NCI-H128 (cell line): Measurements from ENCODE around the gene GALR2.
"Not testable (repeated sequence)": the region's sequence is repeated elsewhere in the genome, so short reads cannot be mapped to it uniquely, and the experiment has no call there.

Experiments
- DNase-seq: peaks from one replicate; lab custom pipeline; 2025; ENCODE audit not compliant: unreplicated experiment; lab: John Stamatoyannopoulos, UW

Gene GALR2

DNA sequence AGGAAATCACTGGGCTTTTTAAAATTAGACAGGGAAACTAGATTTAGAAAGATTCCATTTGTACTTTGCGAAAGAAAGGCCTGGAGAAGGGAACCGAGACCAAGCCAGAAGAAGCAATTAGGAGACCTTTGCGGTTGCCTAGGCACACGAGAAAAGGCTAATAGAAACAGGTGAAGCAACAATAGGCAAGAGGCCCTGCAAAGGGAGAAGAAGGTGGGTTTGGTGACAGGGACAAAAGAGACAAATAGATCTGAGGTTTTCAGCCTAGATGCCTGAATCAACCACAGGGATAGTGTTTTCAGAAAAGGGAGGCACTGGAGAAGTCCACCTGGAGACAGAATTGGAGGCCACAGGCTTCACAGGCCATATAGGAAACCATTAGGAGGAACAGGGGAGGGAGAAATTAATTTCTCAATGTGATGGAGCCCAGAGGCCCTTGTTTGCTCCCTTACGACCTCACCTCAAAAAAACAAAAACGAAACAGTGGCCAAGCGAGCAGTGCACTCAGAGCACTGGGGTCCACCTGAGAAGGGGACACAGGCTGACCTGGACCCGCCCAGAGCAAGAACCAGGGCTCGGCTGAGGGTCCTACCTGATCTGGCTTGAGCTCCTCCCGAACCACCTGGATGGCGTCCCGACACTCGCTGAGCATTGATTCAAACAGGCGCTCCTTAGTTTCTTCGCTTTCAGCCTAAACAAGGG lies 24.6 kb upstream of the GALR2 start:
- no peak for DNase-seq

DNA sequence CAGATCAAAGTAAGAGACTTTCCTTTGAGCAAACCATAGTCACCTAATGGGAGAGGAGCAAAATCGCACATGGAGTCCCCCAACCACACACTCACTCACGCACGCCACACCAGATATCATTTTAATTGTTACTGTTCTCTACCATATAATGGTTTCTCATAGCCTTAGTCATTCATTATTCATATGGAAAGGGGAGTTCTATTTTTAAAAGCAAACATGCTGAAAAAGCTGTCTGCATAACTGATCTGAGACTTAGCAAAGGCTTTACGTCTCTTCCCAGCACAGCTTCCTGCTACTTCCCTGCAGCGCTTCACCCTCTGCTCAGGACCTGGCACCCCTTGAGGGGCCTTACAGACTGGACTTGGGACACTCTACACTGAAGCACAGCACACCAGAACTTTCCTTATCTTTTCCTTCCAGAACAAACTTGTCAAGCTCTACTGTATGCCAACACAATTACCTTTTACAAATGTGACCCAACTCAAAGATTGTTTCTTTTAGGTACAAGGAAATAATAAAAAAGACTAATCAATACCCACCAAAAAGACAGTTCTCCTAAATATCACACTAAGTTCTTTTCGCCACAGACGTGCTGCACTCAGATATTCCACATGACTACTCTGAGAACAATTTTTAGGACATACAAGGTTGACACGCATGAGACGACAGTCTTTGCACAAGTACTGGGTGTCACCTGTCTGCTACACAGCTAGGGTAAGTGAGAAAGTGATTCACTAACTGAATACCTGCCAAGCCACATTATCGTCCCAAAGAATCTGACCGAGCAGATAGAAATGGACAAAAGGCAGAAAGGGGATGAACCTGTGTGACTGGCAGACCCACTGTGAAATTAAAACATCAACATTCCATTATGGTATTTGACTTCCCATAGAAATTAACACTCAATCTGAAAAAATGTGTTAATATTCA lies 23.8 kb upstream of the GALR2 start:
- DNase-seq: no peak

DNA sequence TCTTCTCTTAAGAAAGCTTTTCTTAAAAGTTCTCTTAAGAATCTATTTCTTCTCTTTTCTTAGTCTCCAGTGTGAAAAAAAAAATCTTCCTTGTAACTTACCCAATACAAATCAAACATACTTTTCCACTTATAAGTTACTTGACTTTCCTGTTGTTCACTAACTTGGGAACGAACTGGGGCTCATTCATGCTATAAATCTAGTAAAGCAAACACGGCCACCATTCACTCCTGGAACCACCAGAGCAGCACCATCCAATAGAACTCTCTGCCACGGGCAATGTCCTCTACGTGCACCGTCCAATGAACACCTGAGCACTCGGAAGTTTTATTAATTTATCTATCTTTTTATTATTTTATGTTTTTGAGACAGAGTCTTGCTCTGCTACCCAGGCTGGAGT lies 23.0 kb upstream of the GALR2 start:
- no peak for DNase-seq

DNA sequence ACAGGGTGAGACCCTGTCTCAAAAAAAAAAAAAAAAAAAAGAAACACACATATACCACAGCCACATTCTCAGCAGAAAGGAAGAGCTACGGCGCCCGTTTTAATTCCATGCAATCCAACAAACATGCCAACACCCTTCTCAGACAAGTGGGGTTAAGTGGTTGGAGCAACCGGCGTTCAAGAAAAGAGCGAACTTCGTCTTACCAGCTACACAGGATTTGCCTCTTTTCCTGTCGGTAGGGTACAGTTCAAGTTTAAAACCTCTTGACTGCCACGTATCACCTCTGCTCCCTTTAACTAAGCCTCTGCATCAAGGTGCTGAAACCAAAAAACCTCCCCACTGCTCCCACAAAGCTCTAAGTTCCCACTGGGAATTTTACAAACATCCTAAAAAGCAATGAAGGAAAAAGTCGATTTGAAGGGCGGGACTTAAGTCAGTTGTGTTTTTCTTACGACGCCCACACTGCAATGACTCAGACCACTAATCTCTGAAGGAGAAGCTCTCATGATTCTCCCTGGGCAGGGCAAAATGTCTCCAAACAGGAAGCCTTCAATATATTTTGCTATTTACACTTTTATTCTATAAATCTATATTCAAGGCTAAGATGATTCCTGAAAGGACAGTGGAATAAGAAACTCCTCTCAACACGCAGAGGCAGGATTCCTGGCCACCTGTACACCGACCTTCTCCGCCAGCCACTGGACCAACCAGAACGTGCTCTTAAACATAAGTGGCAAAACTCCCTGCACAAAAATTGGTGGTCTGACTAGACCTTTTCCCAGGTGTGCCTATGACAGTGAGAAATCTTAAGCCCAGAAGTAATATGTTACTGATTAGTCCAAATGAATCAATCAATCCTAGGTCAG lies 21.1 kb upstream of the GALR2 start:
- no peak for DNase-seq

DNA sequence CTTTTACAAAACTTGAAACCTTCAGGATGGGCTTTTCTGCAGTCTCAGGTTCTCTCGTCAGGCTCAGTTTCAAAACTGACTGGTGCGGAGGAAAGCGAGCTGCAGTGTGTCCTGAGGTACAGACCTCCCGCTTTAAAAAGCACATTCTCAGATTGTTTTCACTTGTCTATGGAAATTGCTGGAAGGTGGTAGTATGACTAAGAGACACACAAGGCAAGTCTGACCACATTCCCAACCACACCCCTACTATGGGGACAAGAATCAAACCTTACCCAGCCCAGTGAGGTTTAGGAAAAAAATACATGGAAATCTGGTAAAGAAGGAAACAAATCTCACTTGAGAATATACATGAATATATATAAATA lies 20.5 kb upstream of the GALR2 start:
- DNase-seq: no peak

DNA sequence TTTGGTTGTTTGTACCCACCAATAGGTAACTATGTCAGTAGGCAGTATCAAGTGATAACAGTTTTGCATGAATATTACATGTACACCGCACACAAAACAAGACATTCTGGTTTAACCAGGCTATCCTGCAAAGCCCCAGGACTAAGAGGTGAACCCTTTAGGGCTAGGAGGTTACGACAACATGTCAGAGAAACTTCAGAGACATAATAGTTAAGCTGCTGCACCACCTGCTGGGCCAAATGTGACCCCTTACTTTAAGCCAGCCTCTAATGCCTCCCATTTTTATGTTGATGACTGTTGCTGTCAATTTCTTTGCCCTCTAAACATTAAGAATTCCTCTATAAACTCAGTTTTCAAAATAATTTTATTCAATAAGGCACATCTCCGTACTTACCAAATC lies 17.7 kb upstream of the GALR2 start:
- no peak for DNase-seq

DNA sequence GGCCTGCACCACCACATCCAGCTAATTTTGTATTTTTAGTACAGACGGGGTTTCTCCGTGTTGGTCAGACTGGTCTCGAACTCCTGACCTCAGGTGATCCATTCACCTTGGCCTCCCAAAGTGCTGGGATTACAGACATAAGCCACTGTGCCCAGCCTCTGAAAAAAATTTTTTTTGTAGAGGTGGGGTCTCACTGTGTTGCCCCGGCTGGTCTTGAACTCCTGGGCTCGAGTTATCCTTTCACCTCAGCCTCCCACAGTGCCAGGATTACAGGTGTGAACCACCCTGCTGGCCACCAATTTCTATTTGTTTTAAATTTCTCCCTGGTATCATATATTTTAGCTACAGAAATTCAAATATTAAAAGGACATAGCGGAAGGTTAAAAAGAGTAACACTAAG lies 16.3 kb upstream of the GALR2 start:
- not testable (repeated sequence) for DNase-seq

DNA sequence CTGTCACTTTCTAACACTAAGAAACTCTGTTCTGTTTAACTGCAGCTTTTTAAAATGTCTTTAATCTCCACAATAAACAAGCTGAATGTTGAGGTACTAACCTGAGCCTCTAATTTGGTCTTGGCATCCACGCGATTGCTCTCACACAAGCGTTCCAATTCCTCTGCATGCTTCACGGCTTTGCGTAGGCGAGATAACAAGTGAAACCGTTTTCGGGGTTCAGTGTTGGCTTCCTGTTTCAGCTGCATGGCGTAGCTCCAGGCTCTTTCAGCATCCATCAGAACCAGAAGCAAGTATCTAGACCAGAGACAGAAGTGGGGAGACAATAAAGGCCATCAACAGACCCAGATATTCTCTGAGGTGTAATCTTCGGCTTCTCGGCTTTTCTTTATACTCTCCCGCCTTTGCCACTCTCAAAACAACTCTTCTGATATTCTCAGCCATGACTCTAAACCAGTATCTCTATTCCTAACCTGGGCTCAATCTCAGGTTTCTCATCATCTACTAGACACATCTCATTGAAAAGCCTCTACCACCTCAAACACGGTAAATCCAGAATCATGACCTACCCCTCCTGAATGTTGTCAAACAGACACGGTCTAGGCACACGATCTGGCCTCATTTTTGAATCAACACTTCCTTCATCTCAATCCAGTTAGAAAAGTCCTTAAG lies 10.6 kb upstream of the GALR2 start:
- no peak for DNase-seq

DNA sequence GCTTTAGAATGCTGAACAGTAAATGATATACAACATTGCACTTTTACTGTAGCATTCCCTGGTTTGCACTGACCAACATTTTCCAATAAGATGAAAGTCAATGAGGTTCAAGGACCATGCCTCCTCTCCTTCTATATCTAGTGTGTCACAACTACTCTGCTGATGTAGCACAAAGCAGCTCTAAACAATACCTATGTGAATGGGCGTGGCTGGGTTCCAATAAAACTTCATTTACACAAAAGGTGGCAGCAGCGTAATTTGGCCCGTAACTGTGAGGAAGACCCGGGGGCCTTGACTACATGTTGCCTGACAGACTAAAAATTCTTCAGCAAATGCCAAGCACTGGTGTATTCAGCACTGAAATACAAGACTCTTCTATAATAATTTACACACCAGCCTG lies 8.8 kb upstream of the GALR2 start:
- DNase-seq: no peak

DNA sequence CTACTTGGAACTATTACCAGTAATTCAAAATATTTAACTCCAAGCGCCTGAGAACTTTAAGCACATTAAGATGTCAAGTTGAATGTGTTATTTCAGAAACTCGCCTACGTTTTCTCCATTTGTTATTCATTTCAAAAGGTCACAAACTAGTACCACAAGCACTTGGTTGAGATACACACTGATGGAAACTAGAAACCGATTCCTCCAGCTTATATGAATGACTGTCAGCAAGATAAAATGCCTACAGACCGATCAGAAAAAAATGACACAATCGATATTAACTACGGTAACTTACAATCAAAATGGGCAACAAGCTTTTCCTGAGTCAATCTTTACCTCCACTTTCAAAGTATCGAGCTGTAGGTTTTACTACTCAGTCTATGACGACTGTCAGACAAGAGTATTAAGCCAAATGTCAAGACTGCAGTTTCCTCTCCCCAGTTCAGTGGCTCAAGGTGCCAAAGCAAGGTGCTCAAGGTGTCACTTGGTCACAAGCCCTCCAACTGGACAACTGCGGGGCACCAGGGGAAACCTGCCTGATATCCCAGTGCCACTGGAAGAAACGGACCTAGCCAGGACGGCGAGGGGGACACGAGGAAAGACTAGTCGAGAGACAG lies 2.9 kb upstream of the GALR2 start:
- no peak for DNase-seq

DNA sequence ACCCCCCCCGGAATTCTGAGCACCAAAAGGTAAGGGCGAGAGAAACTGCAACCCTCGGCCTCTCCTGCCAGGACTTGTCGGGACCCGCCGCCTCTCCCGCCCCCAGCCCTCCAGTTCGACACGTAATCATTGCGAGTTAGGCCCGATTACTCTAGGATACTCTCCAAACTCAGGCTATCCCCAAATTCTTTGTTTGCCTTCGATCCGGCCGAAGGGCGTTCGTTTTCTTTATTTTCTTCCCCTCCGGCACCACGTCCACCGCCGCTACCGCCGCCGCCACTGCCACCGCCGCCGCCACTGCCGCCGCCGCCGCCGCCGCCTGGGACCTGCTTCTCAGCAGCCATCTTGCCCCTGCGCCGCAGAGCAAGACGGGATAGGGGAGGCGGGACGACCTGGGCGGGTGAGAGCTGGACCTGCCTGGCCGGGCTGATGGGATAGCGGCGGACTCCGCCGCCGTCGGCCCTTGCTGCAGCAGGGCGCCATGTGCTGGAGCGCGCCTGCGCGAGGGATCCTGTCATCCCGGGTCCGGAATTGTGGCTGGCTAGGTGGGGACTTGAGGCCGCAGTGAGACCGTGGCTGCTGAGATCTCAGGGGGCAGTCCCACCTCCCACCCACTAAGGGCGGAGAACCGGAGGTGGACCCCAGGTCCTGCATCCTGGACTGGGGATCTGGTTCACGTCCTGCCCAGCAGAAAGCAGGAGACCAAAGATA lies 2.3 kb upstream of the GALR2 start, which contains the start of gene SRP68:
TSS of gene SRP68 (minus strand) at position 370 of the 711 bp plus-strand sequence. CDS start at position 344, 26 bp downstream.
- peak; percentile 55 for DNase-seq

DNA sequence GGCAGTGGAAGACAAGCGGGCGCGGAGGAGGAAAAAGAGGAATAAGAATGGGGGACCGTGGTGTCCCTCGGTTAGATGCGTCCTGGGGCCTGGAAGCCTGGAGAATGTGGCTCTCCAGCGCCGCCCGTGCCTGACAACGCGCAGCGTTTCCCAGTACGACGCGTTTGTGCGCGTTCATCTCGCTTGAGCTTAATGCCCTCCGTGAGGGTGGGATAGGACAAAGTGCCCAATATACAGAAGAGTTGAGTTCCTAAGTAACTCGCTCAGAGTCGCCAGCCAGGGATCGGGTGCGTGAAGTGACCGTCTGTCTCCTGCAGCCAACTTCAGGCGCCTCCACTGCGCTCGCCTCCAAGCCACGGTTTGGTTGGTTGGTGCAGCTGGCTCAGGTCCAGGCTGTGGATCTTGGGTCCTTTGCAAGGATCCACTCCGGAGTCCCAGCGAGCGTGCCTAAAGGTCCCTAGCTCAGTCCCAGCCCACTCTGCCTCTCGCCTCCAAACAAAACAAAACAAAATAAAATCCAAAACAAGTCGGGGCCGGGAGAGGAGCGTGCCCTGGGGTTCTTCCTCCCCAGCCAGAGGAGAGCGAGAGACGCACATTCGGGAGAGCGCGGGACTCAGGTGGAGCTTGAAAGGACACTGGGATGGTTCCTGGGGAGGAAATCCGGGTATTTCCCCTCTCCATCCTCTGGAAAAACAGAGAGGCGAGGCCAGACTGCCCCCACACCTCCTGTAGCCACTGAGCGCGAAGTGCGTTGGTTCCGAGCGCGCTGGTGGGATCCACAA lies 974 bp downstream of the GALR2 start:
- no peak for DNase-seq

DNA sequence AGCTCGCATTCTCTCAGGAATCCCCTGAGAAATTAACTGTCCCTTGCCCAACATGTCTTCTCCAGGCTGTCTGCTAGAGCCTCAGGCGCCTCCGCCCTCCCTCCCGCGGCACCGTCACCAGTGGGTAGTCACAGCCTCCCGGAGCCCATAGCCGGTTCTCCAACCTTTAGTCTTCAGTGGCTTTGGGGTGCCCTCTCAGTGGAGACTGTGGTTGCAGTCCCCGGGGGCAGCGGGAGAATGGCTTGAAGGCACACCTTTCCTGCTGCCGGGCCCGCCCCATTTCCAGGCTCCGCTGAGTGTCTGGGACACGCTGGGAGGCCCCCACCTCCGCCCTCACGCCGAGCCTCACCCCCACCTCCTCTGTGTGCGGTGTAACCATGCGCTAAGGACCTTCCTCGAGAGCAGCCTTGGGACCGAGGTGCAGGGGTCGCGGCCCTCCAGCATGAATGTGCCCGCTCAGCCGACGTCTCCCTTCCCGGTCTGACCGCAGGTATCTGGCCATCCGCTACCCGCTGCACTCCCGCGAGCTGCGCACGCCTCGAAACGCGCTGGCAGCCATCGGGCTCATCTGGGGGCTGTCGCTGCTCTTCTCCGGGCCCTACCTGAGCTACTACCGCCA lies 1.7 kb downstream of the GALR2 start:
- no peak for DNase-seq

DNA sequence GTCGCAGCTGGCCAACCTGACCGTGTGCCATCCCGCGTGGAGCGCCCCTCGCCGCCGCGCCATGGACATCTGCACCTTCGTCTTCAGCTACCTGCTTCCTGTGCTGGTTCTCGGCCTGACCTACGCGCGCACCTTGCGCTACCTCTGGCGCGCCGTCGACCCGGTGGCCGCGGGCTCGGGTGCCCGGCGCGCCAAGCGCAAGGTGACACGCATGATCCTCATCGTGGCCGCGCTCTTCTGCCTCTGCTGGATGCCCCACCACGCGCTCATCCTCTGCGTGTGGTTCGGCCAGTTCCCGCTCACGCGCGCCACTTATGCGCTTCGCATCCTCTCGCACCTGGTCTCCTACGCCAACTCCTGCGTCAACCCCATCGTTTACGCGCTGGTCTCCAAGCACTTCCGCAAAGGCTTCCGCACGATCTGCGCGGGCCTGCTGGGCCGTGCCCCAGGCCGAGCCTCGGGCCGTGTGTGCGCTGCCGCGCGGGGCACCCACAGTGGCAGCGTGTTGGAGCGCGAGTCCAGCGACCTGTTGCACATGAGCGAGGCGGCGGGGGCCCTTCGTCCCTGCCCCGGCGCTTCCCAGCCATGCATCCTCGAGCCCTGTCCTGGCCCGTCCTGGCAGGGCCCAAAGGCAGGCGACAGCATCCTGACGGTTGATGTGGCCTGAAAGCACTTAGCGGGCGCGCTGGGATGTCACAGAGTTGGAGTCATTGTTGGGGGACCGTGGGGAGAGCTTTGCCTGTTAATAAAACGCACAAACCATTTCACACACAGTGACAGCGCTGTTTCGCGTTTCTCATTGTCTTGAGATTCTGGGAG lies 2.4 kb downstream of the GALR2 start:
- no peak for DNase-seq

DNA sequence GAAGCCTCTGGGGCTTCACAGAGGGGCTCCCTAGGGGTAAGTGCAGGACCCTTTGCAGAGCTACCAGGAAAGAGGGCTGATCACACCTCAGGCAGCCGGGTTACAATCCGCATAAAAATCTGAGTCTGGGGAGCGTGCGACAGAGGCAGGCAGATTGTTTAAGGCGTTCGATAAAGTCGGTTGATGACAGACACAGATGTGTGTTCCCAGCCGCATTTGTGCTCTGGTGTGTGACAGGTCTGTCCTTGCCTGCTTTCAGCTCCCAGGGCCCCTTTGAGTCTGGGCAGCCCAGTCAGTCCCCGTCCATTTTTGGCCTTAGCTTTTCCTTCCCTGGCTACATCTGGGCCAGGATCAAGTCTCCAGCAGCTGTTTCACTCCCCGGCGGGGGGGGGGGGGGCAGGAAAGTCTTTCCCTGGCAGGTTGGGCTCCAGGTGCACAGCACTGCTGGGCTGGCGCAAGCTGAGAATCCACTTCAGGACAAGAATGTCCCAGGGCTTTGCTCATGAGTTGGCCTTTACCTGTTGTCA lies 3.1 kb downstream of the GALR2 start:
- no peak for DNase-seq

DNA sequence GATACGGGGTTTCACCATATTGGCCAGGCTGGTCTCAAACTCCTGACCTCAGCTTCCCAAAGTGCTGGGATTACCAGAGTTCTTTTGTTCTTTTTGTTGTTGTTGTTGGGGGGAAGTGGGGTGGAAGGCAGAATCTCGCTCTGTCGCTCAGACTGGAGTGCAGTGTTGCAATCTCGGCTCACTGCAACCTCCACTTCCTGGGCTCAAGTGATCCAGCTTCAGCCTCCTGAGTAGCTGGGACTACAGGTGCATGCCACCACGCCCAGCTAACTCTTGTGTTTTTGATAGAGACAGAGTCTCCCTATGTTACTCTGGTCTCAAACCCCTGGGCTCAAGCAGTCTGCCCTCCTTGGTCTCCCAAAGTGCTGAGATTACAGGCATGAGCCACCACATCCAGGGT lies 3.8 kb downstream of the GALR2 start:
- DNase-seq: not testable (repeated sequence)

DNA sequence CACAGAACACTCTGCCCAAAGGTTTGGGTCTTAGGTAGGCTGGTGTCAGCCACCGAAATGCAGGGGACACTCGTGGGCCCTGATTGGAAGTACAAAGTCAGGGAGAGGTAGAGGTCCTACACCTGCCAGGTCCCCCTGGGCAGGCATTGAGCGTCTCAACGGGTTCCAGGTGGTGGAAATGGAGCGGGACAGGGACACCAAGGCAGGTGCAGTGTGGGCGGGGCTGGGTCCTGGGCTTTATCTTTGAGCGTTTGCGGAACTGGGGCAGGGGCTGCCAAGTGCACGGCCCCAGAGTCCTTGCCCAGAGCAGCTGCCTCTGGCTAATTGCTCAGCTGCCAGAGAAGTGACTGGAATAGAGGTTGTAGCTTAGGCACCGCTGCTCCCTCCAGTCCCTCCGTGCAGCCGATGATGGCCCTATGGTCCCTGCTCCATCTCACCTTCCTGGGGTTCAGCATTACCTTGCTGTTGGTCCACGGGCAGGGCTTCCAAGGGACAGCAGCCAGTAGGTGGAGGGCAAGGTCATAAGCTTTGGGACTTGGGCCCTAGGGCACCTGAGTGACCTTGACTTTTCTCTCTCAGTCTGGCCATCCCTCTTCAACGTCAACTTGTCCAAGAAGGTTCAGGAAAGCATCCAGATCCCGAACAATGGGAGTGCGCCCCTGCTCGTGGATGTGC lies 4.4 kb downstream of the GALR2 start, which contains the start of gene ZACN:
TSS of gene ZACN (plus strand) at position 323 of the 675 bp plus-strand sequence. CDS start at position 406, 83 bp downstream.
- no peak for DNase-seq
